HCT116 (cell line): ENCODE measurements around the gene GARIN5A. TPM values are rescaled to one million over a fixed set of nuclear protein-coding genes. Genes with fewer than 3 reads are reported as not detected.

Experiments
- ATAC-seq: fragments of 200-7000 bp; cut with Tn5 transposase; 2 replicates; pipeline ENCODE4 v1.9.1; 2020; ENCODE audit warnings: mild to moderate bottlenecking, moderate library complexity
- BruUV-seq: library from RNA; stranded (reverse); fragments of 400-500 nt; replicated peaks from 2 replicates; lab custom pipeline; 2021; lab: Mats Ljungman, UMichigan
- CTCF ChIA-PET: fragments of 300-600 bp; sonication (Branson Sonifier 250); formaldehyde crosslinking; loops from one replicate; lab custom pipeline; 2021; ENCODE audit warnings: antibody characterized with exemption; lab: Charles Lee
- POLR2A ChIA-PET: fragments of 300-600, 350-600 bp; sonication (Branson Sonifier 250); formaldehyde crosslinking; loops from one replicate; lab custom pipeline; 2021; ENCODE audit warnings: antibody characterized with exemption; lab: Charles Lee
- RAD21 ChIA-PET, 2 experiments: fragments of 300-600 bp; sonication (Branson Sonifier 250); formaldehyde crosslinking; loops; one replicate each; lab custom pipeline; 2023; ENCODE audit warnings: low total read pairs in 2 of 2; ENCODE audit not compliant: uncharacterized antibody in 2 of 2, unreplicated experiment in 2 of 2, low non-redundant PET in 1 of 2; lab: Charles Lee
- DNase-seq: peaks from one replicate; pipeline ENCODE4 v3.0.0-alpha.2; 2010; ENCODE audit warnings: low read depth, low spot score
- H2AFZ ChIP-seq: fragments of 200-600 bp; shearing (Covaris generic), sonication (generic); 2 replicates; pipeline ENCODE4 v1.6.1; 2017; ENCODE audit warnings: low read depth, mixed run types, mixed read lengths, antibody characterized with exemption, low read length; ENCODE audit not compliant: poor library complexity, severe bottlenecking
- H3K27ac ChIP-seq: 2 replicates; pipeline ENCODE4 v1.5.1; 2012; ENCODE audit warnings: low read depth, low read length
- H3K27me3 ChIP-seq: fragments of 200-600 bp; sonication (generic); 2 replicates; pipeline ENCODE4 v1.6.1; 2016; ENCODE audit warnings: mixed run types, low read length, mixed read lengths; ENCODE audit not compliant: insufficient read depth
- H3K36me3 ChIP-seq, 2 experiments: fragments of 200-500 bp in 1 of 2; fragments of 200-600 bp in 1 of 2; sonication (Bioruptor generic) in 1 of 2; sonication (generic) in 1 of 2; 2 replicates each; pipeline versions ENCODE4 v1.5.1 to v1.6.1; 2014 to 2016; ENCODE audit warnings: low read length in 2 of 2, inconsistent platforms in 1 of 2, mixed read lengths in 1 of 2, mixed run types in 1 of 2; ENCODE audit not compliant: insufficient read depth in 2 of 2, control insufficient read depth in 1 of 2
- H3K4me1 ChIP-seq, 2 experiments: fragments of 200-600 bp in 1 of 2; sonication (generic) in 1 of 2; 2 replicates each; pipeline versions ENCODE4 v1.5.1 to v1.6.1; 2012 to 2017; ENCODE audit warnings: low read length in 2 of 2, inconsistent platforms in 1 of 2, mild to moderate bottlenecking in 1 of 2, mixed read lengths in 1 of 2, mixed run types in 1 of 2, moderate library complexity in 1 of 2; ENCODE audit not compliant: insufficient read depth in 2 of 2, control insufficient read depth in 1 of 2
- H3K4me2 ChIP-seq: fragments of 200-600 bp; sonication (generic); 2 replicates; pipeline ENCODE4 v1.6.1; 2017; ENCODE audit warnings: mixed run types, low read length, mixed read lengths
- H3K4me3 ChIP-seq, 2 experiments: fragments of 200-600 bp in 1 of 2; sonication (generic) in 1 of 2; replicated peaks in 1 of 2; 2 replicates each; pipeline ENCODE4 v1.5.1; 2011 to 2016; ENCODE audit warnings: low read length in 2 of 2, control low read depth in 1 of 2, low read depth in 1 of 2, mild to moderate bottlenecking in 1 of 2, mixed read lengths in 1 of 2, mixed run types in 1 of 2
- H3K79me2 ChIP-seq: fragments of 200-600 bp; sonication (generic); 2 replicates; pipeline ENCODE4 v1.6.1; 2017; ENCODE audit warnings: mild to moderate bottlenecking, mixed run types, low read length, moderate library complexity, mixed read lengths; ENCODE audit not compliant: insufficient read depth
- H3K9ac ChIP-seq: fragments of 200-600 bp; sonication (generic); 2 replicates; pipeline ENCODE4 v1.6.1; 2016; ENCODE audit warnings: low read length, mixed read lengths
- H3K9me2 ChIP-seq: fragments of 200-600 bp; sonication (generic), shearing (Covaris generic); 2 replicates; pipeline ENCODE4 v1.6.1; 2017; ENCODE audit warnings: mixed run types, mild to moderate bottlenecking, moderate library complexity; ENCODE audit not compliant: insufficient read depth
- H3K9me3 ChIP-seq, 2 experiments: fragments of 200-500 bp in 1 of 2; fragments of 200-600 bp in 1 of 2; sonication (Bioruptor generic) in 1 of 2; sonication (generic) in 1 of 2; 2 replicates each; pipeline ENCODE4 v1.6.1; 2014 to 2017; ENCODE audit warnings: low read length in 2 of 2, mixed read lengths in 2 of 2, inconsistent platforms in 1 of 2, low read depth in 1 of 2, mild to moderate bottlenecking in 1 of 2, mixed run types in 1 of 2, moderate library complexity in 1 of 2; ENCODE audit not compliant: control insufficient read depth in 1 of 2, insufficient read depth in 1 of 2
- H4K20me1 ChIP-seq: fragments of 200-600 bp; sonication (generic), shearing (Covaris generic); 2 replicates; pipeline ENCODE4 v1.6.1; 2017; ENCODE audit warnings: mixed run types, mild to moderate bottlenecking, moderate library complexity; ENCODE audit not compliant: insufficient read depth
- CEBPB ChIP-seq: IDR thresholded peaks from 2 replicates; pipeline ENCODE4 v1.6.1; 2012; ENCODE audit warnings: low read depth
- CTCF ChIP-seq, 3 experiments: fragments of 200-600 bp in 1 of 3; sonication (generic) in 1 of 3; IDR thresholded peaks in 2 of 3; conservative IDR thresholded peaks in 1 of 3; 2 replicates each; pipeline ENCODE4 v1.5.1; 2012 to 2017; ENCODE audit warnings: low read depth in 2 of 3, low read length in 2 of 3, antibody characterized with exemption in 1 of 3, borderline replicate concordance in 1 of 3, control low read depth in 1 of 3, mild to moderate bottlenecking in 1 of 3, mixed read lengths in 1 of 3, mixed run types in 1 of 3, moderate library complexity in 1 of 3; ENCODE audit not compliant: insufficient read depth in 1 of 3
- ELF1 ChIP-seq: IDR thresholded peaks from 2 replicates; pipeline ENCODE4 v1.6.1; 2012; ENCODE audit warnings: low read depth, borderline replicate concordance
- MAX ChIP-seq: IDR thresholded peaks from 2 replicates; pipeline ENCODE4 v1.6.1; 2012
- TCF7L2 ChIP-seq: IDR thresholded peaks from 2 replicates; pipeline ENCODE4 v1.7.0; 2011; ENCODE audit warnings: borderline replicate concordance, inconsistent platforms; ENCODE audit not compliant: insufficient read depth, insufficient read length; ENCODE audit errors: extremely low read depth
- YY1 ChIP-seq: IDR thresholded peaks from 2 replicates; pipeline ENCODE4 v1.6.1; 2011; ENCODE audit warnings: low read length, low read depth, moderate library complexity, mild to moderate bottlenecking; ENCODE audit not compliant: insufficient replicate concordance; ENCODE audit errors: extremely low read depth
- ZBTB33 ChIP-seq: IDR thresholded peaks from 2 replicates; pipeline ENCODE4 v1.6.1; 2011; ENCODE audit warnings: mild to moderate bottlenecking, low read length, moderate library complexity; ENCODE audit not compliant: insufficient replicate concordance; ENCODE audit errors: extremely low read depth
- intact Hi-C: fragments of 100-400 bp; cut with micrococcal nuclease; formaldehyde crosslinking; loops from 2 replicates; pipeline ENCODE4 v1.10.0; 2022
- total RNA-seq: library from RNA; stranded (reverse); gene quantifications from one replicate; pipeline ENCODE4 v1.2.1, GENCODE V29; 2021; ENCODE audit not compliant: unreplicated experiment

The GARIN5A gene
- total RNA-seq, 1 experiment from 2014 or later: 12.2 TPM

GRCh38 chr19:50428772-50429463 is 47.7 kb downstream of the GARIN5A start (continued):
- TF ChIP-seq CTCF (IDR thresholded peaks at IDR 0.05 in 2 of 3, conservative IDR thresholded peaks at IDR 0.05 in 1 of 3; ENCODE audit: borderline replicate concordance in 1 of 3, insufficient read depth in 1 of 3, low read depth in 2 of 3, low read length in 2 of 3): no peak
- no peak for TF ChIP-seq ZBTB33
- no peak for TF ChIP-seq ELF1
- no peak for TF ChIP-seq MAX
- no peak for TF ChIP-seq CEBPB
- TF ChIP-seq TCF7L2: no peak

GRCh38 chr19:50427997-50428425 is 48.6 kb downstream of the GARIN5A start:
- Histone ChIP-seq H2AFZ (no peak overlapping the region), H3K27me3 (no peaks in the 10 kb centered on the region), H3K9me2 (no peaks in the 10 kb centered on the region), H3K79me2 (no peaks in the 10 kb centered on the region), H3K36me3 (no peaks in the 10 kb centered on the region), H4K20me1 (no peaks in the 10 kb centered on the region), H3K4me3 (no peak overlapping the region), H3K4me2 (no peak overlapping the region), H3K9ac (no peak overlapping the region), H3K27ac (no peak overlapping the region), H3K4me1 (peaks cover 6 to 17% of the 10 kb centered on the region in 2 experiments), H3K9me3 (no peaks in the 10 kb centered on the region)
- ChIA-PET CTCF (no interaction called here), RAD21 (no interaction called here), POLR2A (no interaction called here)
- intact Hi-C loops: no loop called here
- no TSS peak for BruUV-seq
- ATAC-seq (no peak), DNase-seq (no peak)
- no peak for TF ChIP-seq YY1
